Measurements from ENCODE around the gene PSORS1C2.

The PSORS1C2 gene

GRCh38 chr6:31142361-31142761, 3.5 kb upstream of the PSORS1C2 start:
- H3K27ac ChIP-seq (ENCODE audit: low read length): no peak overlapping the region

GRCh38 chr6:31140643-31141042, 1.8 kb upstream of the PSORS1C2 start:
- no peaks in the 10 kb centered on the region for H3K27me3 ChIP-seq (ENCODE audit: control insufficient read depth, insufficient read depth, low read length)
- no CpG with 5 or more reads among the region's 15 CpGs for WGBS (ENCODE audit: insufficient coverage, insufficient read length)

More at GRCh38 chr6:31142361-31142761, 3.5 kb upstream of the PSORS1C2 start:
- WGBS (ENCODE audit: insufficient coverage, insufficient read length): no CpG with 5 or more reads among the region's 2 CpGs
- no peaks in the 10 kb centered on the region for H3K27me3 ChIP-seq (ENCODE audit: control insufficient read depth, insufficient read depth, low read length)
- H3K4me1 ChIP-seq (ENCODE audit: control insufficient read depth, insufficient read depth, low read length): peaks cover 6% of the 10 kb centered on the region
- DNase-seq (ENCODE audit: low read depth, low spot score): no peak
- no peaks in the 10 kb centered on the region for H3K9me3 ChIP-seq (ENCODE audit: control insufficient read depth, insufficient read depth, low read length)
- H3K4me3 ChIP-seq (ENCODE audit: low read length): no peak overlapping the region
- peaks cover 10% of the 10 kb centered on the region for H3K36me3 ChIP-seq (ENCODE audit: control insufficient read depth, insufficient read depth, low read length)

DNA sequence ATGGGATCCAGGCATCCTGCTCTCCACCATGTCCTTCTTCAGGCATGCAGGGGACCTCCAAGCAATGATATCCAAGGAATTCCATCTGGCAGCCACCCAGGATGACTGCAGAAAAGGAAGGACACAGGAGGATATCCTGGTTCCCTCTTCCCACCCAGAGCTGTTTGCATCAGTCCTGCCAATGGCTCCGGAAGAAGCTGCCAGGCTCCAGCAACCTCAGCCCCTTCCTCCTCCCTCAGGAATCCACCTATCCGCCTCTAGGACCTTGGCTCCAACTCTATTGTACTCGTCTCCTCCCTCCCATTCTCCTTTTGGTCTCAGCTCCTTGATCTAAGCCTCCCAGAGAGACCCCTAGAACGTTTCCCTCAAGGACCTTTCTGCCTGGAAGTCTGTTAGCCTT, 733 bp upstream of the PSORS1C2 start:
- H3K27me3 ChIP-seq (ENCODE audit: control insufficient read depth, insufficient read depth, low read length): no peaks in the 10 kb centered on the region
- no peak for DNase-seq (ENCODE audit: low read depth, low spot score)
- H3K9me3 ChIP-seq (ENCODE audit: control insufficient read depth, insufficient read depth, low read length): no peaks in the 10 kb centered on the region
- H3K4me1 ChIP-seq (ENCODE audit: control insufficient read depth, insufficient read depth, low read length): peaks cover 6% of the 10 kb centered on the region
- no peak overlapping the region for H3K27ac ChIP-seq (ENCODE audit: low read length)
- no peak overlapping the region for H3K4me3 ChIP-seq (ENCODE audit: low read length)
- peaks cover 2% of the 10 kb centered on the region for H3K36me3 ChIP-seq (ENCODE audit: control insufficient read depth, insufficient read depth, low read length)
- WGBS (ENCODE audit: insufficient coverage, insufficient read length): no CpG with 5 or more reads among the region's 4 CpGs

More at GRCh38 chr6:31140643-31141042, 1.8 kb upstream of the PSORS1C2 start:
- Histone ChIP-seq H3K36me3 (ENCODE audit: control insufficient read depth, insufficient read depth, low read length) (peaks cover 7% of the 10 kb centered on the region), H3K27ac (ENCODE audit: low read length) (no peak overlapping the region), H3K9me3 (ENCODE audit: control insufficient read depth, insufficient read depth, low read length) (no peaks in the 10 kb centered on the region), H3K4me3 (ENCODE audit: low read length) (no peak overlapping the region), H3K4me1 (ENCODE audit: control insufficient read depth, insufficient read depth, low read length) (peaks cover 6% of the 10 kb centered on the region)
- no peak for DNase-seq (ENCODE audit: low read depth, low spot score)

GRCh38 chr6:31135710-31136109, 3.2 kb downstream of the PSORS1C2 start:
- Histone ChIP-seq H3K27me3 (ENCODE audit: control insufficient read depth, insufficient read depth, low read length) (no peaks in the 10 kb centered on the region), H3K4me3 (ENCODE audit: low read length) (no peak overlapping the region), H3K27ac (ENCODE audit: low read length) (no peak overlapping the region), H3K9me3 (ENCODE audit: control insufficient read depth, insufficient read depth, low read length) (no peaks in the 10 kb centered on the region), H3K4me1 (ENCODE audit: control insufficient read depth, insufficient read depth, low read length) (peaks cover 6% of the 10 kb centered on the region), H3K36me3 (ENCODE audit: control insufficient read depth, insufficient read depth, low read length) (no peaks in the 10 kb centered on the region)
- WGBS (ENCODE audit: insufficient coverage, insufficient read length): no CpG with 5 or more reads among the region's 10 CpGs
- no peak for DNase-seq (ENCODE audit: low read depth, low spot score)

- no CpG with 5 or more reads among the region's 6 CpGs for WGBS (ENCODE audit: insufficient coverage, insufficient read length)
- Histone ChIP-seq H3K4me1 (ENCODE audit: control insufficient read depth, insufficient read depth, low read length) (no peaks in the 10 kb centered on the region), H3K4me3 (ENCODE audit: low read length) (no peak overlapping the region), H3K36me3 (ENCODE audit: control insufficient read depth, insufficient read depth, low read length) (no peaks in the 10 kb centered on the region), H3K27ac (ENCODE audit: low read length) (no peak overlapping the region), H3K27me3 (ENCODE audit: control insufficient read depth, insufficient read depth, low read length) (no peaks in the 10 kb centered on the region), H3K9me3 (ENCODE audit: control insufficient read depth, insufficient read depth, low read length) (no peaks in the 10 kb centered on the region)
- no peak for DNase-seq (ENCODE audit: low read depth, low spot score)
Measured at GRCh38 chr6:31132806-31133205, 6.1 kb downstream of the PSORS1C2 start.

- Histone ChIP-seq H3K27me3 (ENCODE audit: control insufficient read depth, insufficient read depth, low read length) (no peaks in the 10 kb centered on the region), H3K9me3 (ENCODE audit: control insufficient read depth, insufficient read depth, low read length) (no peaks in the 10 kb centered on the region), H3K36me3 (ENCODE audit: control insufficient read depth, insufficient read depth, low read length) (no peaks in the 10 kb centered on the region), H3K27ac (ENCODE audit: low read length) (no peak overlapping the region), H3K4me3 (ENCODE audit: low read length) (no peak overlapping the region), H3K4me1 (ENCODE audit: control insufficient read depth, insufficient read depth, low read length) (0 out of 2 replicates have a peak, but pooled peaks cover 2% of the 10 kb centered on the region)
- DNase-seq (ENCODE audit: low read depth, low spot score): no peak
- WGBS (ENCODE audit: insufficient coverage, insufficient read length): no CpG with 5 or more reads among the region's 3 CpGs
Measured at GRCh38 chr6:31131595-31131994, 7.3 kb downstream of the PSORS1C2 start.

DNA sequence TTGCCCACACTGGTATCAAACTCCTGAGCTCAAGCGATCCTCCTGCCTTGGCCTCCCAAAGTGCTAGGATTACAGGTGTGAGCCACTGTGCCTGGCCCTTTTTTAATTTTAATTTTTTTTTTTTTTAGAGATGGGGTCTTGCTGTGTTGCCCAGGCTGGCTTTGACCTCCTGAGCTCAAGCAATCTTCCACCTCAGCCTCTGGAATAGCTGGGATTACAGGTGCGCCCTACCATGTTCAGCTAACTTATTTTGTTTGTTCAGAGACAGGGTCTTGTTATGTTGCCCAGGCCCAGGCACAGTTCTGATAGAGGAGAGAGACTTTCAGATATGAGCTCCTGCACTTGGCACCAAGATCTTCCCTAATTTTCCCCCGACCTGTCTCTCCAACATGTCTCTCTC, 8.1 kb downstream of the PSORS1C2 start:
- WGBS (ENCODE audit: insufficient coverage, insufficient read length): no CpG with 5 or more reads among the region's 3 CpGs
- H3K4me1 ChIP-seq (ENCODE audit: control insufficient read depth, insufficient read depth, low read length): 0 out of 2 replicates have a peak, but pooled peaks cover 2% of the 10 kb centered on the region
- no peaks in the 10 kb centered on the region for H3K9me3 ChIP-seq (ENCODE audit: control insufficient read depth, insufficient read depth, low read length)
- DNase-seq (ENCODE audit: low read depth, low spot score): no peak
- no peak overlapping the region for H3K27ac ChIP-seq (ENCODE audit: low read length)
- H3K27me3 ChIP-seq (ENCODE audit: control insufficient read depth, insufficient read depth, low read length): no peaks in the 10 kb centered on the region
- H3K4me3 ChIP-seq (ENCODE audit: low read length): no peak overlapping the region
- H3K36me3 ChIP-seq (ENCODE audit: control insufficient read depth, insufficient read depth, low read length): no peaks in the 10 kb centered on the region

DNA sequence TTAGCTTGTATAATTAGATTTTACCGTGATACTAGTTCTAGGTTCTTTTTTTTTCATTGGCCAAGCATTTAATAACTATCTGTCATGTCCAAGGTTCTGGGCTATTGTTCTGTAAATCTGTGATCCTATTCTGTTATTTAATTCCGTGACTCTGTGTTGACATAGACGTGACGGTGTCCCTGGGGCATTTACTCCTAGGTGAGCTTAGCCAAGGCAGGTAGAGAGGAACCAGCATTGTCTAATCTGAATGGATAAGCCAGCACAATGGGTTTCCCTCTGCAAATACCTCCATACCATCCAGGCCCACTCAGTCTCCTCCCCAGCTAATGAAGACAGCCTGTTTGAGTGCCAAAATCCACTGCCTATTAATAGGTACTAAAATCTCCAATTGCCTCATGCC, 9.7 kb downstream of the PSORS1C2 start:
- Histone ChIP-seq H3K27ac (ENCODE audit: low read length) (no peak overlapping the region), H3K4me3 (ENCODE audit: low read length) (no peak overlapping the region), H3K36me3 (ENCODE audit: control insufficient read depth, insufficient read depth, low read length) (no peaks in the 10 kb centered on the region), H3K27me3 (ENCODE audit: control insufficient read depth, insufficient read depth, low read length) (no peaks in the 10 kb centered on the region), H3K4me1 (ENCODE audit: control insufficient read depth, insufficient read depth, low read length) (peaks cover 5% of the 10 kb centered on the region), H3K9me3 (ENCODE audit: control insufficient read depth, insufficient read depth, low read length) (no peaks in the 10 kb centered on the region)
- no peak for DNase-seq (ENCODE audit: low read depth, low spot score)
- no CpG with 5 or more reads among the region's 4 CpGs for WGBS (ENCODE audit: insufficient coverage, insufficient read length)

GRCh38 chr6:31128093-31128676, 10.7 kb downstream of the PSORS1C2 start:
- Histone ChIP-seq H3K27me3 (ENCODE audit: control insufficient read depth, insufficient read depth, low read length) (no peaks in the 10 kb centered on the region), H3K9me3 (ENCODE audit: control insufficient read depth, insufficient read depth, low read length) (no peaks in the 10 kb centered on the region), H3K27ac (ENCODE audit: low read length) (no peak overlapping the region), H3K4me3 (ENCODE audit: low read length) (no peak overlapping the region), H3K36me3 (ENCODE audit: control insufficient read depth, insufficient read depth, low read length) (no peaks in the 10 kb centered on the region), H3K4me1 (ENCODE audit: control insufficient read depth, insufficient read depth, low read length) (peaks cover 5% of the 10 kb centered on the region)
- DNase-seq (ENCODE audit: low read depth, low spot score): peak; percentile 73
- no CpG with 5 or more reads among the region's 8 CpGs for WGBS (ENCODE audit: insufficient coverage, insufficient read length)

DNA sequence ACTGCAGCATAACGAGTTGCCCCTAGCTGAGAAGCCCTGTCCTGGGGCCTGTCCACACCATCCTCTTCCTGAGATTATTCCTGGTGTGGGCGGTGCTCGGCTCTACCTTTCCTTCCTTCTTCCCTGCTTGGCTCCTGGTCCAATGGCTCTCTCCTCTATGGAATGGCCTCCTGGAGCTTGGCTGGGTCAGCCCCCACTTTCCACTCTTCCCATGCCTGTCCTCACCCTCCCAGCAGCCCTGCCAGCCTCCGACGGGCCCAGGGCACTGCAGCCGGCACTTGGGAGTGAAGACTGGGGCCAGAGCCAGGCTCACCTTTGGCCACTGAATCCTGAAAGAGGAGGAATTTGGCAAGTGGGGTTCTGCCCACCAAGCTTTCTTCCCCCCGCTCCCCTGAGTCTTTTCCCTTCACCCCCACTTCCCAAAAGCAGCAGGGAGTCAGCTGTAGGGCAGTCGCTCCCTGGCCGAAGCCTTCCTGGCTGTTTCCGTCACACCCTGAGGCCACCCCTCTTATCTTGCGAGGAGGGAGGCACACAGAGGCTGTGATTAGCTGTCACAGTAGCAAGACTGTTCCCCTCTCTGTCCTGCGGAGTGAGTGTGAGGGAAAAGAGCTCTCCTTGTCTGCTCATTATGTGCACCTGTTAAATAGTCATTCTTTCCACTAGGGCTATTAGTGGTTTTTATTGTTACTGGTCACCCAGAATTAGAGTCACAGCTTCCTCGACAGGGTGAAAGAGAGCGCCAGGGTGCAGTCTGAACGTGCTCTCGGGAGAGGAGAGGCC, 12.3 kb downstream of the PSORS1C2 start:
- H3K9me3 ChIP-seq (ENCODE audit: control insufficient read depth, insufficient read depth, low read length): no peaks in the 10 kb centered on the region
- H3K27me3 ChIP-seq (ENCODE audit: control insufficient read depth, insufficient read depth, low read length): no peaks in the 10 kb centered on the region
- no peak for DNase-seq (ENCODE audit: low read depth, low spot score)
- H3K27ac ChIP-seq (ENCODE audit: low read length): no peak overlapping the region
- H3K4me1 ChIP-seq (ENCODE audit: control insufficient read depth, insufficient read depth, low read length): peaks cover 5% of the 10 kb centered on the region
- no CpG with 5 or more reads among the region's 16 CpGs for WGBS (ENCODE audit: insufficient coverage, insufficient read length)
- no peaks in the 10 kb centered on the region for H3K36me3 ChIP-seq (ENCODE audit: control insufficient read depth, insufficient read depth, low read length)
- no peak overlapping the region for H3K4me3 ChIP-seq (ENCODE audit: low read length)

All from iPS DF 6.9 (cell line).